Measurements from ENCODE around the gene RPL18.
A peak's percentile ranks its signal among the peaks of the same experiment; 100 is the strongest.

The RPL18 gene

GRCh38 chr19:48630296-48631063 is 11.5 kb upstream of the RPL18 start:
- DNase-seq (ENCODE audit: low spot score) = peak; percentile 72

GRCh38 chr19:48629599-48630295 is 10.8 kb upstream of the RPL18 start:
- peak; percentile 93 for DNase-seq (ENCODE audit: low spot score)

GRCh38 chr19:48629297-48629598 is 10.3 kb upstream of the RPL18 start:
- no peak for DNase-seq (ENCODE audit: low spot score)

DNA sequence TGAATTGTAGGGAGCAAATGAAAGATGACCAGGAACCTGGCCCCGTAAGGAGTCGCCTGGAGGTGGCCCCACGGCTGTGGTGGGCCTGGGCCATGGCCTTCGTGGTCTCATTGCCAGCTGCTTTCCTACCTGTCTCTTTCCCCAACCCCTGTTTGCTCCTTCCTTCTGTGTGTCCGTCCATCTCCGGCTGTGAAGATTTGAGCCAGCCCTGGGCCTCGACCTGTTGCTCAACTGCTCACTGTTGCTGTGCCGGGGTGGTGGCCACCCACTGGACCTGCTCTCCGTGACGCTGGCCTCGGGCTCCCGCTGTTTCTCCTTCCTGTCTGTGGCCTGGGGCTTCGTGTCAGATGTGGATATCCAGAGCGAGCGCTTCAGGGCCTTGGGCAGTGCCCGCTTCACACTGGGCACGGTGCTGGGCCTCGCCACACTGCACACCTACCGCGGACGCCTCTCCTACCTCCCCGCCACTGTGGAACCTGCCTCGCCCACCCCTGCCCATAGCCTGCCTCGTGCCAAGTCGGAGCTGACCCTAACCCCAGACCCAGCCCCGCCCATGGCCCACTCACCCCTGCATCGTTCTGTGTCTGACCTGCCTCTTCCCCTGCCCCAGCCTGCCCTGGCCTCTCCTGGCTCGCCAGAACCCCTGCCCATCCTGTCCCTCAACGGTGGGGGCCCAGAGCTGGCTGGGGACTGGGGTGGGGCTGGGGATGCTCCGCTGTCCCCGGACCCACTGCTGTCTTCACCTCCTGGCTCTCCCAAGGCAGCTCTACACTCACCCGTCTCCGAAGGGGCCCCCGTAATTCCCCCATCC is 9.7 kb upstream of the RPL18 start:
- DNase-seq (ENCODE audit: low spot score) = no peak

DNA sequence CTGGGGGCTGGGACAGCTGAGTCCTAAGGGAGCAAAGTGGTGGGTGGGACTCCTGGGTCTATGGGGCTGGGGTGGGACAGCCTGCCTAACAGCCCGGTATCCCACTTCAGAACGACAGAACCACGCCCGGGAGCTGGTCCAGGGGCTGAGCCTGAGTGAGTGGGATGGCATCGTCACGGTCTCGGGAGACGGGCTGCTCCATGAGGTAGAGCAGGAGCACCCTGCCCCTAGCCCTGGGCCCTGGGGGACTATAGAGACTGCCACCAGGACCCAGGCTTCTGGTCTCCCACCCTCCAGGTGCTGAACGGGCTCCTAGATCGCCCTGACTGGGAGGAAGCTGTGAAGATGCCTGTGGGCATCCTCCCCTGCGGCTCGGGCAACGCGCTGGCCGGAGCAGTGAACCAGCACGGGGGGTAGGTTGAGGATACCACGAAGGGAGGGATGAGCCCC is 8.9 kb upstream of the RPL18 start:
- DNase-seq (ENCODE audit: low spot score) = no peak

GRCh38 chr19:48627201-48627864 is 8.4 kb upstream of the RPL18 start:
- no peak for DNase-seq (ENCODE audit: low spot score)

DNA sequence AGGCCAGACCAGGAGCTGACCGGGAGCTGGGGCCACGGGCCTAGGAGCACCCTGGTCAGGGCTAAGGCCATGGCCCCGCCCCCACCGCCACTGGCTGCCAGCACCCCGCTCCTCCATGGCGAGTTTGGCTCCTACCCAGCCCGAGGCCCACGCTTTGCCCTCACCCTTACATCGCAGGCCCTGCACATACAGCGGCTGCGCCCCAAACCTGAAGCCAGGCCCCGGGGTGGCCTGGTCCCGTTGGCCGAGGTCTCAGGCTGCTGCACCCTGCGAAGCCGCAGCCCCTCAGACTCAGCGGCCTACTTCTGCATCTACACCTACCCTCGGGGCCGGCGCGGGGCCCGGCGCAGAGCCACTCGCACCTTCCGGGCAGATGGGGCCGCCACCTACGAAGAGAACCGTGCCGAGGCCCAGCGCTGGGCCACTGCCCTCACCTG is 6.9 kb upstream of the RPL18 start:
- no peak for DNase-seq (ENCODE audit: low spot score)

DNA sequence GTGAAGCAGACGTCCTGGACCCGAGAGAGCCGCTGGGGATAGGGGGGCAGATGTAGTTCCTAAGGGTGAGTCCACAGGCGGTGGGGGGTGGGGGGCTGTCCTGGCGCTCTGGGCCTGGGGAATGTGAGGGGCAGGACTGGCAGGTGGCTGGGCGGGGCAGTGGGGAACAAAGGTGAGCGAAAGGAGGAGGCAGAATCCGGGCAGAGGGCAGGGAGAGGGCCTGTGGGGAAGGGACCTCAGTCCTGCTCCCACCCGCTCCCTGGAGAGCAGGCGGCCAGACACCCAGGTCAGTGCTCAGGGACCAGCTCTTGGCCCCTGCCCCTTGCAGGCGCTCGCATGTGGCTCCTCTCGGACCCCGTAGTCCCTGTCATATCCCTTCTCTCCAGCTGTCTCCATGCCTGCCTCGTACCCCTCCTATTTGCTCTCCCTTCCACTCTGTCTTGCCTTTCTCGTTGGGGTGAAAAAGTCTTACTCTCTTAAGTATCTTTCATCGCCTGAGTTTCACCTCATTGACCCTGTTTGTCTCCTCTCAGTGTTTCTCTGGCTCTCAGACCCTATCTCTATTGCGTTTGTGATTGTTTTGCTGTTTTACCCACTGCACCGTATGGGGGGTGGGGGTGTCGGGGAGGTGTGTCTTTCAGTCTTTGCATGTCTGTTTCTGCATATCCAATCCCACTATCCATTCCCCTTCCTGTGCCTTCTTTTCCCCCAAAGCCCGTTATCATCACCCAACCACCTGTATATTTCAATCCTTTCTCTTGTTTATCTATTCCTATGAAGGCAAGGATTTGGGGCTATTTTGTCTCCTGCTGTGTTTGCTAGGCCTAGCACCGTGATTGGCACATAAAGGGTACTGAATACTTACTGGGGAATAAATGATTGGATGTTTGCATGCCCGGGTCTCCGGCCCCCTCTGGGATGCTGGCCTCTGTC is 6.1 kb upstream of the RPL18 start:
- DNase-seq (ENCODE audit: low spot score) = no peak

DNA sequence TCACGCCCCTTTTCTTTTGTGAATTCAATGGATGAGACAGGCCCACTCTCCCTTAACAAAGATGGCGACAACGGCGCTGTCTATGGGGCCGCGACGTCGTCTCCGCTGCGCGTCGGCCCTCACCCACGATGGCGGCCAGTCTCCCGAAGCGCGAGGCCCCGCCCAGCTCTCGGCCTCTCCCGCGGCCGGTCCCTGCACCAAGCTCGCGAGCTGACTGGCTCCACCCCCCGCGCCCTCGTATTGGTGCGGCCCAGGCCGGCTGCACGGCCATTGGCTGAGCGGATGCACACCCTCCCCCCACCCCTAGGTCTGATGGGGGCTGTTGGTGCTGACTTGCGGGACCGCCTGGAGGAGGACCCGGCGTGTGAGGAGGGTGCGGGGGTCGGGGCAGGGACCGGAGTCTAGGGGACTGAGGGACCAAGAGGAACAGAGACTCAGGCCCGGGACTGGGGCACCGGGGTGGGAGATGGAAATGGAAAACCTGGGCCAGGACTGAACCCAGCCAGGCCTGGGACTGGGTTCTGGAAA is 5.2 kb upstream of the RPL18 start:
- DNase-seq (ENCODE audit: low spot score) = peak; percentile 99

GRCh38 chr19:48623556-48624066 is 4.6 kb upstream of the RPL18 start:
- DNase-seq (ENCODE audit: low spot score) = peak; percentile 45

- DNase-seq (ENCODE audit: low spot score) = no peak
Measured at GRCh38 chr19:48619692-48620585, 961 bp upstream of the RPL18 start.

GRCh38 chr19:48618278-48618915 is 581 bp downstream of the RPL18 start:
- no peak for DNase-seq (ENCODE audit: low spot score)

DNA sequence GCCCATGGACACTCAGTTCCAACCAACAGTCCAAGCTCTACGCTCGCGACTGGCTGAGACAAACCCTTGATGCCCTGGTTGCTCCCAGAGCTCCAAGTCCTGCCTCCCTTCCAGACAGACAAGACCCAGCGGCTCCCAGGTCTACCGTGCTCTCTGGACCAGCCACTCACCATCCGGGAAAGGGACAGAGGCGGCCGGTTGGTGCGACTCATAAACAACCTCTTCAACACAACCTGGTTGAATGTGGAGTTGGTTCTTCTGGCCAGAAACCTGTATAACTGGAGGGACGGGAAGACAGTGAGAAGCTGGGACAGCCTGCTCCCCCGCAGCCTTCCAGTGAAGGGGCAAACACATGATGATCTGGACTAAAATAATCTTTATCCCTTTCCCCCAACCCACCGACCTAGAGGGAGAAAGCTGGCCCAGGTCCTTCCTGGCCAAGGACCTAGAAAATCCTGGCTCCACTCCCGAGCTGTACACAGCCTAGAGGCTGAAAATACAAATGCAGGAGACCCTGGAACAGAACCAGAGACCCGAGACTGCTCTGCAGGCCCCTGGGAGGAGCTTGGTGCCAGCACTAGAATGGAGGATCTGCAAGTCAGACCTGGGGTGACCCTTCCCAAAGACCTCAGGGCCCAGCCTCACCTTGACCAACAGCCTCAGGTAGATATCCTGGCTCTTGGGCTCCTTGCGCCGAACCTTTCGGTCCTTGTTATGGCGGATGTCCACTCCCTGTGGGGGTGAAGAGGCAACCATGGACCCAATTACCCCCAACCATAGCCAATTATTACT is 1.6 kb downstream of the RPL18 start:
- no peak for DNase-seq (ENCODE audit: low spot score)

DNA sequence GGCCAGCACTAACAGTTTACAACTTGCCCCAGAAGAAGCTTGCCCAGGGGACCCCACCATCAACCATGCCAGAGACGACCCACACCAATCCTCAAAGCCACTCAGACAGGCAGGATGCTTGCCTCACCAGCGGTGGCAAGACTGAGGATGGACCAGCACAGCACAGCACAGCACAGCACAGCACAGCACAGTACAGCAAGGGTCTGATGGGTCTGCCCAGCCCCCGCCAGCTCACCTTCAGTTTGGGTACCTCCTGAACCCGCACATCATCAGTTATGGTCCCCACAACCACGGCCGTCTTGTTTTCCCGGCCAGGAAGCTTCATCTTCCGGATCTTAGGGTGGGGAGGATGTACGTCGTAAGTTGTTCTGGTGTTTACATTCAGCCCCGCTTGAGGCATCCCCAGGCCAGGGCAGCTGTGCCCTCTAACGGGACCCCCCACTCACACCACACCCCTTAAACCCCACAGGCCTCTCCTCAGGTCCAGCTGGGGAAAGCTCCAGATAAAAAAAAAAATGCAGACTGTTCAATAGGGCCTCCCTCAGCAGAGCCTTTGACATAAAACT is 2.4 kb downstream of the RPL18 start:
- DNase-seq (ENCODE audit: low spot score) = no peak

DNA sequence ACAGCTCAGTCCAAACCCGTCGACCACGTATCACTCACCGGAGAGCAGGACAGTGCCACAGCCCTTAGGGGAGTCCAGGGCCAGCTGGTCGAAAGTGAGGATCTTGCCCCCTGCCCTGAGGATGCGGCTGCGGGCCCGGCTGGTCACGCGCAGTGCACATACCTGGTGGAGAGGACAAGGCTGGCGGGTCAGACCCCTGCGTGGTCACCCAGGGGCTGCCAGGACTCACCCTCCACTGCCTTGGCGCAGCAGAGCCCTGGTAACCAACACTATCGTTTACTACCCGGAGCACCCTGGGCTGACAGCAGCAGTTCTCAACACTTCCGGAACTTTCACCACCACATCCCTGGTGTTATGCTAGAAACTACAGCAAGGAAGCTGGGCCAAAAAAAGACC is 2.9 kb downstream of the RPL18 start:
- no peak for DNase-seq (ENCODE audit: low spot score)

GRCh38 chr19:48615231-48616040 is 3.5 kb downstream of the RPL18 start:
- peak; percentile 47 for DNase-seq (ENCODE audit: low spot score)
